ENCODE measurements around the gene ADARB2. TPM values are rescaled to one million over a fixed set of nuclear protein-coding genes. Genes with fewer than 3 reads are reported as not detected.

The ADARB2 gene
- total and polyA plus RNA-seq, 2 experiments from 2014 or later = 1.6 to 3.1 TPM

DNA sequence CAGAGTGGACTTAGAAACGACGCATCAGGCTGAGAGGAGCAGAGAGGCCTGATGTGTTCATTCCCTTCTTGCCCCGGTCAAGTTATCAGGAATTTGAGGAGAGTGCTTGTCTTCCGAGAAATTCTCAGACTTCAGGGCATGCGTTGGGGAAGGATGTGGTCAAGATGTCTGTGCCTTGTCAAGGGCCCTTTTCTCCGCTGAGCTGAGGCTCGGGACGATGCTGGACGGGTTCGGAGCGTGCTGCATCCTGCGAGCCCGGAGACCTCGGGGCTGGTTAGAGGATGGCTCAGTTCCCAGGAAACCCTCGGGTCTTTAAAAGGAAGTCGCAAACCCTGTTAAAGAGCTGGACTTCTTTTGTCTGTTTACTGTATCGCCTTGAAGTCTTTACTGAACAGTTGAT lies 325.4 kb downstream of the ADARB2 start:
- TF ChIP-seq, protein P1, sequence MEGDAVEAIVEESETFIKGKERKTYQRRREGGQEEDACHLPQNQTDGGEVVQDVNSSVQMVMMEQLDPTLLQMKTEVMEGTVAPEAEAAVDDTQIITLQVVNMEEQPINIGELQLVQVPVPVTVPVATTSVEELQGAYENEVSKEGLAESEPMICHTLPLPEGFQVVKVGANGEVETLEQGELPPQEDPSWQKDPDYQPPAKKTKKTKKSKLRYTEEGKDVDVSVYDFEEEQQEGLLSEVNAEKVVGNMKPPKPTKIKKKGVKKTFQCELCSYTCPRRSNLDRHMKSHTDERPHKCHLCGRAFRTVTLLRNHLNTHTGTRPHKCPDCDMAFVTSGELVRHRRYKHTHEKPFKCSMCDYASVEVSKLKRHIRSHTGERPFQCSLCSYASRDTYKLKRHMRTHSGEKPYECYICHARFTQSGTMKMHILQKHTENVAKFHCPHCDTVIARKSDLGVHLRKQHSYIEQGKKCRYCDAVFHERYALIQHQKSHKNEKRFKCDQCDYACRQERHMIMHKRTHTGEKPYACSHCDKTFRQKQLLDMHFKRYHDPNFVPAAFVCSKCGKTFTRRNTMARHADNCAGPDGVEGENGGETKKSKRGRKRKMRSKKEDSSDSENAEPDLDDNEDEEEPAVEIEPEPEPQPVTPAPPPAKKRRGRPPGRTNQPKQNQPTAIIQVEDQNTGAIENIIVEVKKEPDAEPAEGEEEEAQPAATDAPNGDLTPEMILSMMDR (IDR thresholded peaks at IDR 0.05; ENCODE audit: low read depth, low read length) = no peak
- no peak overlapping the region for H3K4me3 ChIP-seq
- H3K27me3 ChIP-seq = no peaks in the 10 kb centered on the region
- H3K36me3 ChIP-seq = no peaks in the 10 kb centered on the region
- H3K4me1 ChIP-seq (ENCODE audit: low read depth) = no peaks in the 10 kb centered on the region
- no peak for DNase-seq (ENCODE audit: low read depth in 1 of 2, low spot score in 1 of 2)
- H3K9me3 ChIP-seq (ENCODE audit: low read depth) = no peaks in the 10 kb centered on the region
- no peak overlapping the region for H3K27ac ChIP-seq

DNA sequence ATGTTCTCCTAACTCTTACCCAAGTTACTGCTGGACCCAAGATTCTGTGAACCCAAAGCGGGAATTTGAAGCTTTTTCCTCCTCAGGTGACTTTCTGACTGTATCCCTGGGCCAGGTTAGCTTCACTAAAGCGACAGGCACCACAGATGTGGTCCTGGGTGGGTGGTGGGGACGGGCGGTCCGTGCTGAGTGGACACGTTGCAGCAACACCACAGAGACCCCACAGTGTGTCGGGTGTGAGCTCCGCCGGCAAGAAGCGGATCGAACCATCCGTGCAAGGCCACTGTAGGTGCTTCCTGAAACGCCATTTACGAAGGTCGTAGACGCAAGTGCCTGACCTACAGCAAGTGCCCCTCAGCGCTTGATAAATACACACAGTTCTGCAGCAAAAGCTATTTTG lies 325.9 kb downstream of the ADARB2 start:
- DNase-seq (ENCODE audit: low read depth in 1 of 2, low spot score in 1 of 2) = no peak
- Histone ChIP-seq H3K27ac (no peak overlapping the region), H3K4me1 (ENCODE audit: low read depth) (no peaks in the 10 kb centered on the region), H3K4me3 (no peak overlapping the region), H3K27me3 (no peaks in the 10 kb centered on the region), H3K9me3 (ENCODE audit: low read depth) (no peaks in the 10 kb centered on the region), H3K36me3 (no peaks in the 10 kb centered on the region)
- TF ChIP-seq, protein P1 (IDR thresholded peaks at IDR 0.05; ENCODE audit: low read depth, low read length) = no peak

DNA sequence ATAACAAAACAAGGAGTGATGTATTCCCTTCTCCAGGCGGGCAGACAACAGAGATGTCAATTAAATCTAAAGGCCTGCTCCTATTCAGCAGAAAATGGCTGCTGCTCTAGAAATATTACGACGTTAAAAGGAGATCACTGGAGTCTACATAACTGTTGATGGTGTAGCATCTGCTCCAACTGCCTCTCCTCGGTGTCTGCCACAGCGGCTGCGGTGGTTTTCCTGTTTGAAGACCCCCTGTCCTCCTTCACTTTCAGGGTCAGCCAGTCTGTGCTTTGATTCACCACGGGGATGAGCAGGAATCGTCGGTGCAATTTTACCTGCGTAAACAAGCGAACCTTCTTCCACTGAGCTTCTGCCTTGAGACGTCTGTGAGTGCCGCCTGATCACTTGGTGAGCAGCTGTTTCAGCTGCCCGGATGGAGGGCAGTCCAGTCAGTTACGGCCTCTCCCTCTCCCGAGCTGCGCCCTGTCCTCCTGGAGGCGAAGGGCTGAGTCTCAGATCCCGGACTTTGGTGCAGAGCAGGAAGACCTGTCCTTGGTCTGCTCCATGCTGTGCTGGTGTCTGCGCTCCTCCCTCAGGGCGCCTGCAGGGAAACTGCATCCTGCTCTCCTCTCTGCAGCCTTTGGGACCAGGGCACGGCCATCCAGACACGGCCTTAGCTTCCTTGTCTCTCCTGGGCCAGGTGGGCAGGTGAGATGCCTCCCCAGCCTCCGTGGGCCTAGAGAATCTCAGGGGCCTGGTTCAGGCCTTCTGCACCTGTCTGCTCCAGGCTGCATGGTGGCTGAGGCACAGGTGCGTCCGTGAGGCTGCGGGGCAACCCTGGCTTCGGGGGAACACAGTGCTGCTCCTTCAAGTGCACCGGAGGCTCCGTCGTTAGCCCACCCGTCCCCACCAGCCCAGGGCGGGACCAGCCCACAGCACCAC lies 326.6 kb downstream of the ADARB2 start:
- H3K36me3 ChIP-seq = no peaks in the 10 kb centered on the region
- H3K9me3 ChIP-seq (ENCODE audit: low read depth) = no peaks in the 10 kb centered on the region
- H3K4me1 ChIP-seq (ENCODE audit: low read depth) = no peaks in the 10 kb centered on the region
- no peak for DNase-seq (ENCODE audit: low read depth in 1 of 2, low spot score in 1 of 2)
- H3K27me3 ChIP-seq = no peaks in the 10 kb centered on the region
- TF ChIP-seq, protein P1 (IDR thresholded peaks at IDR 0.05; ENCODE audit: low read depth, low read length) = no peak
- no peak overlapping the region for H3K4me3 ChIP-seq
- H3K27ac ChIP-seq = no peak overlapping the region

DNA sequence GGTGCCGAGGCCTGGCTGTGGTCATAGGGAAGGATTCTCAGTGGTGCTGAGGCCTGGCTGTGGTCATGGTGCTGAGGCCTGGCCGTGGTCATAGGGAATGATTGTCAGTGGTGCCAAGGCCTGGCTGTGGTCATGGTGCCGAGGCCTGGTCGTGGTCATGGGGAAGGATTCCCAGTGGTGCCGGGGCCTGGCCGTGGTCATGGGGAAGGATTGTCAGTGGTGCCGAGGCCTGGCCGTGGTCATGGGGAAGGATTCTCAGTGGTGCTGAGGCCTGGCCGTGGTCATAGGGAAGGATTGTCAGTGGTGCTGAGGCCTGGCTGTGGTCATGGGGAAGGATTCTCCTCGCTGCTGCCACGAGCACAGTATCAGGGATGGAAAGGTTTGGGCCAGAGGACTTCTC lies 327.3 kb downstream of the ADARB2 start:
- H3K36me3 ChIP-seq = no peaks in the 10 kb centered on the region
- no peak overlapping the region for H3K4me3 ChIP-seq
- TF ChIP-seq, protein P1 (IDR thresholded peaks at IDR 0.05; ENCODE audit: low read depth, low read length) = no peak
- H3K9me3 ChIP-seq (ENCODE audit: low read depth) = no peaks in the 10 kb centered on the region
- H3K4me1 ChIP-seq (ENCODE audit: low read depth) = no peaks in the 10 kb centered on the region
- no peak overlapping the region for H3K27ac ChIP-seq
- DNase-seq (ENCODE audit: low read depth in 1 of 2, low spot score in 1 of 2) = no peak
- H3K27me3 ChIP-seq = no peaks in the 10 kb centered on the region

DNA sequence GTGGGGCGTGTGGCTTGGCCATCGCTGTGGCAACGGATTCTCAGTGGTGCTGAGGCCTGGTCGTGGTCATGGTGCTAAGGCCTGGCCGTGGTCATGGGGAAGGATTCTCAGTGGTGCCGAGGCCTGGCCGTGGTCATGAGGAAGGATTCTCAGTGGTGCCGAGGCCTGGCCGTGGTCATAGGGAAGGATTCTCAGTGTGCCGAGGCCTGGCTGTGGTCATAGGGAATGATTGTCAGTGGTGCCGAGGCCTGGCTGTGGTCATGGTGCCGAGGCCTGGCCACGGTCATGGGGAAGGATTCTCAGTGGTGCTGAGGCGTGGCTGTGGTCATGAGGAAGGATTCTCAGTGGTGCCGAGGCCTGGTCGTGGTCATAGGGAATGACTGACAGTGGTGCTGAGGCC lies 327.9 kb downstream of the ADARB2 start:
- Histone ChIP-seq H3K4me1 (ENCODE audit: low read depth) (no peaks in the 10 kb centered on the region), H3K4me3 (no peak overlapping the region), H3K9me3 (ENCODE audit: low read depth) (no peaks in the 10 kb centered on the region), H3K27me3 (no peaks in the 10 kb centered on the region), H3K27ac (no peak overlapping the region), H3K36me3 (no peaks in the 10 kb centered on the region)
- no peak for DNase-seq (ENCODE audit: low read depth in 1 of 2, low spot score in 1 of 2)
- TF ChIP-seq, protein P1 (IDR thresholded peaks at IDR 0.05; ENCODE audit: low read depth, low read length) = no peak
